ENCODE results near the gene CCDC188. TPM values are rescaled to one million over a fixed set of nuclear protein-coding genes. Genes with fewer than 3 reads are reported as not detected.
A peak's percentile ranks its signal among the peaks of the same experiment; 100 is the strongest.

The CCDC188 gene
- total RNA-seq, 1 donor from 2014 or later: not detected

- DNase-seq: no peak
These were observed 3.4 kb downstream of the CCDC188 start for GRCh38 chr22:20147237-20147988.

GRCh38 chr22:20146777-20147176, 4.1 kb downstream of the CCDC188 start:
- no peak for DNase-seq

GRCh38 chr22:20145832-20146223, 5.0 kb downstream of the CCDC188 start:
- no peak for DNase-seq

GRCh38 chr22:20145206-20145831, 5.5 kb downstream of the CCDC188 start:
- DNase-seq: no peak

- no peak for DNase-seq
These were observed 6.8 kb downstream of the CCDC188 start for GRCh38 chr22:20143883-20144665.

GRCh38 chr22:20142711-20143621, 7.9 kb downstream of the CCDC188 start:
- DNase-seq: no peak

- DNase-seq: no peak
These were observed 9.4 kb downstream of the CCDC188 start for GRCh38 chr22:20141186-20142077.

- no peak for DNase-seq
These were observed 10.3 kb downstream of the CCDC188 start for GRCh38 chr22:20140521-20140964.

GRCh38 chr22:20140107-20140445, 10.8 kb downstream of the CCDC188 start:
- no peak for DNase-seq

- DNase-seq: no peak
These were observed 11.3 kb downstream of the CCDC188 start for GRCh38 chr22:20139391-20140106.

GRCh38 chr22:20138868-20139267, 12.0 kb downstream of the CCDC188 start:
- no peak for DNase-seq

- no peak for DNase-seq
These were observed 12.5 kb downstream of the CCDC188 start for GRCh38 chr22:20138417-20138738.

GRCh38 chr22:20137671-20138416, 13.0 kb downstream of the CCDC188 start:
- DNase-seq: peak; percentile 69

- no peak for DNase-seq
These were observed 13.7 kb downstream of the CCDC188 start for GRCh38 chr22:20137113-20137512.

GRCh38 chr22:20136603-20136873, 14.3 kb downstream of the CCDC188 start:
- no peak for DNase-seq

GRCh38 chr22:20135806-20136602, 14.9 kb downstream of the CCDC188 start:
- no peak for DNase-seq

GRCh38 chr22:20135265-20135664, 15.6 kb downstream of the CCDC188 start:
- DNase-seq: no peak

GRCh38 chr22:20133930-20134549, 16.8 kb downstream of the CCDC188 start:
- DNase-seq: no peak

Measured in occipital lobe (tissue), 2 donors.